Ascending aorta (tissue), 2 donors: ENCODE data around the gene PLCH2. TPM values are rescaled to one million over a fixed set of nuclear protein-coding genes. Genes with fewer than 3 reads are reported as not detected.

ENCODE experiments used
- DNase-seq, 2 donors: peaks; one replicate each; pipeline ENCODE4 v3.0.0-alpha.2; 2019; ENCODE audit warnings: low spot score in 2 of 2
- H3K27ac ChIP-seq, 2 donors: fragments of 200-600 bp; sonication (generic); one replicate each; pipeline ENCODE4 v1.5.1; 2016 to 2017; ENCODE audit warnings: mild to moderate bottlenecking in 1 of 2
- H3K27me3 ChIP-seq: fragments of 200-600 bp; sonication (generic); one replicate; pipeline ENCODE4 v1.5.1; 2017
- H3K36me3 ChIP-seq, 2 donors: fragments of 200-600 bp; sonication (generic); one replicate each; pipeline ENCODE4 v1.5.1; 2016
- H3K4me1 ChIP-seq, 2 donors: fragments of 200-600 bp; sonication (generic); one replicate each; pipeline ENCODE4 v1.5.1; 2016 to 2017; ENCODE audit warnings: mild to moderate bottlenecking in 1 of 2
- H3K4me3 ChIP-seq, 2 donors: fragments of 200-600 bp; sonication (generic); one replicate each; pipeline ENCODE4 v1.5.1; 2016 to 2017; ENCODE audit warnings: mild to moderate bottlenecking in 1 of 2
- H3K9me3 ChIP-seq, 2 donors: fragments of 200-600 bp; sonication (generic); one replicate each; pipeline ENCODE4 v1.5.1; 2016
- intact Hi-C: fragments of 100-400 bp; cut with DNase I; formaldehyde crosslinking; loops from one replicate; pipeline ENCODE4 v1.15.1; 2023
- total RNA-seq: library from RNA; depleted of rRNA; stranded (reverse); fragments of >200 nt; gene quantifications from one replicate; pipeline ENCODE4 v1.1.0, GENCODE V29; 2016
- TF ChIP-seq, protein P1 (sequence below), 3 experiments: fragments of 200-600 bp in 2 of 3; fragments of 450-650 bp in 1 of 3; sonication (generic) in 2 of 3; IDR thresholded peaks; one replicate each; pipeline ENCODE4 v1.5.1; 2016 to 2019; ENCODE audit warnings: antibody characterized with exemption in 3 of 3, mild to moderate bottlenecking in 1 of 3, moderate library complexity in 1 of 3

The PLCH2 gene
- total RNA-seq, 1 donor from 2014 or later = not detected

DNA sequence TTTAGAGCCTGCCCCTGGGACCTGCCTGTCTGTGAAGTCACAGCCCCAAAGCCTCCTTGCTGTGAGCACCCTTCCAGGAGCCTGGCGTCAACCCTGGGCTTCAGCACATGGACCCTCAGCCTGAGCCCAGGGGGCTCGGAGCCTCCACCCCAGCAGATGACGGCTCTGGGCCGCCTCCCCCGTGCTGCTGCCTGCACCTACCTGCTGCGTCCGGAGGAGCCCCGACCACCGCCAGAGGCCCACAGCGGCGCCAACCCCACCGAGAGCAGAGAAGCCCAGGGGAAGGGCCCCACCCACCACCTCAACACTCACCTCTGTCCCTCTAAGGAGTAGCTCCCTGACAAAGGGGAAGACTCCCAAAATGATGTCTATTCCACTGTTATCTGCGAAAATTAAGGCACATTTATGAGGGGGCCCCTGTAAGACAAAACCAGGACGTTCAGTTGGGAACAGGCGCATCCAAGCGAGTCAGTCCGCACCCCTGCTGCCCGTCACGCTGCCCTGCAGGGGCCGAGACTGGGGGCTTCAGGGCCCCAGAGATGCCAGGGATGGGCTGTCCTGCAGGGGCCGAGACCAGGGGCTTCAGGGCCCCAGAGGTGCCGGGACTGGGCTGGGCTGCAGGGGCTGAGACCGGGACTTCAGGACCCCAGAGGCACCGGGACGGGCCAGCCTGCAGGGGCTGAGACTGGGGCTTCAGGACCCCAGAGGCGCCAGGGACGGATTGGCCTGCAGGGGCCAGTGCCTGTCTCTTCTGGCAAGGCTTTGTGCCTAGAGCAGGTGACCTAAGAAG, 34.5 kb downstream of the PLCH2 start:
- peaks cover 79 to 80% of the 10 kb centered on the region in 2 donors for H3K36me3 ChIP-seq
- intact Hi-C loops = no loop called here
- H3K4me1 ChIP-seq = no peaks in the 10 kb centered on the region
- no peaks in the 10 kb centered on the region for H3K9me3 ChIP-seq
- no peak overlapping the region for H3K27ac ChIP-seq
- no peaks in the 10 kb centered on the region for H3K27me3 ChIP-seq
- no peak for DNase-seq
- no peak overlapping the region for H3K4me3 ChIP-seq
- TF ChIP-seq, protein P1, sequence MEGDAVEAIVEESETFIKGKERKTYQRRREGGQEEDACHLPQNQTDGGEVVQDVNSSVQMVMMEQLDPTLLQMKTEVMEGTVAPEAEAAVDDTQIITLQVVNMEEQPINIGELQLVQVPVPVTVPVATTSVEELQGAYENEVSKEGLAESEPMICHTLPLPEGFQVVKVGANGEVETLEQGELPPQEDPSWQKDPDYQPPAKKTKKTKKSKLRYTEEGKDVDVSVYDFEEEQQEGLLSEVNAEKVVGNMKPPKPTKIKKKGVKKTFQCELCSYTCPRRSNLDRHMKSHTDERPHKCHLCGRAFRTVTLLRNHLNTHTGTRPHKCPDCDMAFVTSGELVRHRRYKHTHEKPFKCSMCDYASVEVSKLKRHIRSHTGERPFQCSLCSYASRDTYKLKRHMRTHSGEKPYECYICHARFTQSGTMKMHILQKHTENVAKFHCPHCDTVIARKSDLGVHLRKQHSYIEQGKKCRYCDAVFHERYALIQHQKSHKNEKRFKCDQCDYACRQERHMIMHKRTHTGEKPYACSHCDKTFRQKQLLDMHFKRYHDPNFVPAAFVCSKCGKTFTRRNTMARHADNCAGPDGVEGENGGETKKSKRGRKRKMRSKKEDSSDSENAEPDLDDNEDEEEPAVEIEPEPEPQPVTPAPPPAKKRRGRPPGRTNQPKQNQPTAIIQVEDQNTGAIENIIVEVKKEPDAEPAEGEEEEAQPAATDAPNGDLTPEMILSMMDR (IDR thresholded peaks at IDR 0.05) = no peak

DNA sequence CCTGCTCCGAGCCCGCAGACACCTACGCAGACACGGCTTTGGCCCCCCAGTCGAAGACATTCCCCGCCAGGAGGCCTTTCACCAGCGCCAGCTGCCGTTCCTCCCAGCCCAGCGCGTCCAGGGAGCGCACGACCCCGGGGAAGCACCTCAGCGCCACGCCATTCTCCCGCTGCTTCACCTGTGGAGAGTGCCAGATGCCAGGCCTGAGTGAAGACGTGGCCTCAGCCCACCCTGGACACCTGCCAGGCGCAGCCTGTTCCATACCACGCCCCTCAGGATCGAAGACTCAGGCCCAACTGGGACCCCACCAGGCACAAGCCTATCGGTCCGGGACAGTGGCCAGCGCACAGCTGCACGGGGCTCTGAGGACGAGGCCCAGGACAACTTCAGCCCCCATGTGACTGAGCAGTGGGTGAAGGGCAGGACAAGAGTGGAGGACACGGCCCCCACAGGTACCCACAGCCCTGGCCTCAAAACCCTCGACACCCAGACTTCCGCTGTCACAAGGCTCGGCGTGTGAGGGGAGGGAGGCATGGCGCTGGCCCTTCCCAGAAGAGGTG, 36.9 kb downstream of the PLCH2 start:
- no peaks in the 10 kb centered on the region for H3K27me3 ChIP-seq
- TF ChIP-seq, protein P1 (IDR thresholded peaks at IDR 0.05) = no peak
- H3K4me3 ChIP-seq = no peak overlapping the region
- H3K36me3 ChIP-seq = peaks cover 98 to 99% of the 10 kb centered on the region in 2 donors
- no peak overlapping the region for H3K27ac ChIP-seq
- DNase-seq = no peak
- no peaks in the 10 kb centered on the region for H3K9me3 ChIP-seq
- no peaks in the 10 kb centered on the region for H3K4me1 ChIP-seq
- intact Hi-C loops = no loop called here

DNA sequence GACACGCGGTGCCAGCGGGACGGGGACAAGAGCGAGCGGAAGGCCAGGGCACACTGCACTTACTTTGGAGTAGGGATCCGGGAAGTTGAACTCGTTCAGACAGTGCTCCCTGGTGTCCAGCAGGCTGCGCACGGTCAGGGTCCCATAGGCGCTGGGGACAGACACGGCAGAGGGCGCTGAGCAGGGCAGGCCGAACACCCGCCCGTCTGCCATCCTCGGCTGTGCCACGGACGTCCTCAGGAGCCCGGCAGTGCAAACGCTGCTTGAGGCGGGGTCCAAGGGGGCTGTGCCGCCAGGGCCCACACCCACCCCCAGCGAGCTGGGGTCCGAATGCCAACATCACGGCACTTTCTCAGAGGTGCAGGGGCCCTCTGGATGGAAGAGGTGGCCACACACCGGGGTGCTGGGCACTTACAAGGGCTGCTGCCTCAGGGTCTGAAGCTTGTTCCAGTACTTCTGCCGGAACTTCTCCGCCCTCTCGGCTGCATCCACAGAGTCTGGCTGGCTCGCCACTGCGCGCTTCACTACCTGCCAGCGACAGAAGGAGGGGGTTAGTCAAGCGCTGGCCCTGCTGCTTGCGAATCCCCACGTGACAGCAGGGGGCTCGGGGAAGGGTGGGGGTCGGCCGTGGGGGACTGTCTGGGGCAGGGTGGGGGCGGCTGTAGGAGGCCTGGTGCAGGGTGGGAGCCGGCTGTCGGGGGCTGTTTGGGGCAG, 38.0 kb downstream of the PLCH2 start:
- no peak for DNase-seq
- Histone ChIP-seq H3K36me3 (peaks cover 99% of the 10 kb centered on the region in 2 donors), H3K27ac (no peak overlapping the region), H3K4me3 (no peak overlapping the region), H3K27me3 (no peaks in the 10 kb centered on the region), H3K4me1 (no peaks in the 10 kb centered on the region), H3K9me3 (no peaks in the 10 kb centered on the region)
- intact Hi-C loops = no loop called here
- TF ChIP-seq, protein P1 (IDR thresholded peaks at IDR 0.05) = no peak

DNA sequence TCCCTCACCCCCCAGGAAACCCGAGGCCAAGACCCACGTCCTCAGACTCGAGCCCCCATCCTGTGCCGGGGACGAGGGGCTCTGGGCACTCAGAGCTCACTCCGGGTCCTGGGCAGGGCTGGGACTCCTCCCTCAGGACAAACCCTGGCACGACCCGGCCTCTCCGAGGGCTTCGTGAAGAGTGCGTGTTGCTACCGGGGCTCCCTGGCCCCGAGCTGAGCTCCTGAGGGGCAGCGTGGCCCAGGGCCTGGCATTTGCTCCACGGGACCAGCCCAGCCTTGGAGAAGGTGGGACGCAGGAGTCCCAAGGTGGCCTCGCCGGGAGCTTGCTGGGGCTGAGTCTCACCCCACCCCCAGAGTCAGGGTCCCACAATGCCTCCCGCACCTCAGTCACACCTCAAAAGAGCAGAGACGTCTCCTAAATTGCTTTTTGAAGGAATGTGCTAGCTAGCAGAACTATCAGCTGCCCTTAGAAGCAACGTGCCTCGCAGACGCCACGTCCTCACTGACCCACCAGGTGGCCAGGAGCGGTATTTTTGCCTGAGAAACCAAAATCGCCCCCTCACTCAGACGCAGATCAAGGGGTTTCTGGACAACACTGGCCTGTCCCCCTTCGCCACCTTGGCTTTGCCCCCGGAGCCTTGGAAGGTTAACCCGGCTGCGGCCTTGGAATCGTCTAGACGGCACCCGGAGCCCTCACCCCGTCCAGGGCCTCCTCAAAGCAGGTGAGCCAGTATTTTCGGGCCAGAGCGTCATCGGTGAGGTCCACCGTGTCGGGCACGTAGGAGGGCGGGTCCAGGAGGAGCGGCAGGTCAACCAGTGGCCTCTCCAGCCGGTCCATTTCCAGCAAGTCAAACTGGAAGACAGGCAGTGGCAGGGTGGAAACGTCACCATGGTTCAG, 39.0 kb downstream of the PLCH2 start:
- Histone ChIP-seq H3K27ac (no peak overlapping the region), H3K9me3 (no peaks in the 10 kb centered on the region), H3K4me3 (no peak overlapping the region), H3K4me1 (no peaks in the 10 kb centered on the region), H3K36me3 (peaks cover 99% of the 10 kb centered on the region in 2 donors), H3K27me3 (no peaks in the 10 kb centered on the region)
- intact Hi-C loops = no loop called here
- TF ChIP-seq, protein P1 (IDR thresholded peaks at IDR 0.05) = no peak
- no peak for DNase-seq

DNA sequence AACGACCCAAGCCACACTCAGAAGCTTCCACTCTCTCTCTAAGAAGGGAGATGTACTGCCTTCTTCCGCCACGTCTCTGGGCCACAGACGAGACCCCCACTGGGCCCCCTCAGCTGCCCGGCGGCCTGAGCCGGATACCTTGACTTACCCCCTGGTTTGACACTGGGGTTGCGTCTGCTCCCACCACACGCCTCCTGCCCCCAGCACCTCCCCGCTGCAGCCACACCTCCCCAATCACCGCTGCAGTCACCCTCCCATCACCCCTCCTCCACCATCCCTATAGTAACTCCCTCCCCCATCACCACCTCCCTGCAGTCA, 39.6 kb downstream of the PLCH2 start:
- H3K9me3 ChIP-seq = no peaks in the 10 kb centered on the region
- DNase-seq = no peak
- H3K4me3 ChIP-seq = no peak overlapping the region
- H3K36me3 ChIP-seq = peaks cover 99% of the 10 kb centered on the region in 2 donors
- no peaks in the 10 kb centered on the region for H3K4me1 ChIP-seq
- TF ChIP-seq, protein P1 (IDR thresholded peaks at IDR 0.05) = no peak
- no peaks in the 10 kb centered on the region for H3K27me3 ChIP-seq
- intact Hi-C loops = no loop called here
- H3K27ac ChIP-seq = no peak overlapping the region
